Body of pancreas (tissue), 4 donors: ENCODE data around the gene DLEC1. TPM values are rescaled to one million over a fixed set of nuclear protein-coding genes. Genes with fewer than 3 reads are reported as not detected.

Experiments used
- ATAC-seq: fragments of 150-250 bp; one replicate; pipeline ENCODE4 v1.9.1; 2016
- DNase-seq, 4 donors: peaks; one replicate each; pipeline ENCODE4 v3.0.0-alpha.2; 2019
- H3K27ac ChIP-seq, 4 donors: fragments of 200-600 bp; sonication (generic); 1 replicate in 3 of 4; 2 replicates in 1 of 4; pipeline versions ENCODE4 v1.5.1 to v1.6.1; 2016 to 2019; ENCODE audit warnings: mild to moderate bottlenecking in 1 of 4, mixed read lengths in 1 of 4, moderate library complexity in 1 of 4
- H3K27me3 ChIP-seq, 2 donors: fragments of 200-600 bp; sonication (generic); one replicate each; pipeline ENCODE4 v1.6.0; 2016; ENCODE audit warnings: mild to moderate bottlenecking in 1 of 2
- H3K36me3 ChIP-seq, 2 donors: fragments of 200-600 bp; sonication (generic); replicated peaks in 1 of 2; 2 replicates each; pipeline ENCODE4 v1.5.1; 2016; ENCODE audit warnings: low read depth in 2 of 2; ENCODE audit not compliant: insufficient read depth in 1 of 2
- H3K4me1 ChIP-seq: fragments of 200-600 bp; sonication (generic); one replicate; pipeline ENCODE4 v1.6.0; 2016
- H3K4me3 ChIP-seq, 2 donors: fragments of 200-600 bp; sonication (generic); 1 replicate in 1 of 2; 2 replicates in 1 of 2; pipeline ENCODE4 v1.5.1; 2016 to 2019
- H3K9me3 ChIP-seq, 3 donors: fragments of 200-600 bp; sonication (generic); 1 replicate in 2 of 3; 2 replicates in 1 of 3; pipeline ENCODE4 v1.5.1; 2016
- CTCF ChIP-seq, 7 experiments: fragments of 450-650 bp in 4 of 7; fragments of 200-600 bp in 3 of 7; sonication (generic) in 3 of 7; IDR thresholded peaks; one replicate each; pipeline ENCODE4 v1.5.1; 2016 to 2019; ENCODE audit warnings: antibody characterized with exemption in 7 of 7
- POLR2A ChIP-seq, 3 donors: fragments of 450-650 bp; IDR thresholded peaks; one replicate each; pipeline ENCODE4 v1.6.1; 2016; ENCODE audit warnings: antibody characterized with exemption in 3 of 3, mild to moderate bottlenecking in 2 of 3
- WGBS, 2 donors: methylation state at CpG; one replicate each; pipeline ENCODE4 v1.1.5; 2017; 5-methylcytosine and 5-hydroxymethylcytosine counted together
- intact Hi-C: fragments of 100-400 bp; cut with DNase I; formaldehyde crosslinking; loops from one replicate; pipeline ENCODE4 v1.15.1; 2023
- small RNA-seq: library from RNA; depleted of rRNA; stranded (forward); fragments of <200 nt; gene quantifications from one replicate; pipeline ENCODE3, GENCODE V24; 2016
- total RNA-seq, 2 donors: library from RNA; depleted of rRNA; stranded (reverse); fragments of >200 nt; gene quantifications; one replicate each; pipeline ENCODE4 v1.1.0, GENCODE V29; 2016

The DLEC1 gene
- total RNA-seq, 2 donors from 2014 or later: 0.78 to 1.3 TPM

GRCh38 chr3:38169027-38169317, 130.0 kb downstream of the DLEC1 start:
- 67 to 85% methylated on average over 1 of the region's 1 CpG for WGBS, 2 donors
- no peak for ATAC-seq
- intact Hi-C loops: no loop called here

GRCh38 chr3:38170722-38171121, 131.7 kb downstream of the DLEC1 start:
- no peaks in the 10 kb centered on the region for H3K27me3 ChIP-seq
- TF ChIP-seq CTCF (IDR thresholded peaks at IDR 0.05) (no peak), POLR2A (IDR thresholded peaks at IDR 0.05) (no peak)
- no peak for DNase-seq
- peaks cover 28% of the 10 kb centered on the region for H3K4me1 ChIP-seq
- ATAC-seq: no peak
- no peak overlapping the region for H3K27ac ChIP-seq
- intact Hi-C loops: no loop called here
- no peak overlapping the region for H3K4me3 ChIP-seq
- 73 to 89% methylated on average over 4 of the region's 4 CpGs for WGBS, 2 donors
- H3K9me3 ChIP-seq: no peaks in the 10 kb centered on the region
- no peaks in the 10 kb centered on the region for H3K36me3 ChIP-seq

More at GRCh38 chr3:38169027-38169317, 130.0 kb downstream of the DLEC1 start:
- H3K9me3 ChIP-seq: no peaks in the 10 kb centered on the region
- H3K4me1 ChIP-seq: peaks cover 33% of the 10 kb centered on the region
- H3K27me3 ChIP-seq: no peaks in the 10 kb centered on the region
- no peak overlapping the region for H3K4me3 ChIP-seq
- no peak for DNase-seq
- no peak for TF ChIP-seq CTCF (IDR thresholded peaks at IDR 0.05)
- no peak for TF ChIP-seq POLR2A (IDR thresholded peaks at IDR 0.05)
- H3K27ac ChIP-seq: no peak overlapping the region
- no peaks in the 10 kb centered on the region for H3K36me3 ChIP-seq

GRCh38 chr3:38171622-38172021, 132.6 kb downstream of the DLEC1 start:
- Histone ChIP-seq H3K4me3 (no peak overlapping the region), H3K27ac (no peak overlapping the region), H3K4me1 (peaks cover 21% of the 10 kb centered on the region), H3K27me3 (no peaks in the 10 kb centered on the region), H3K9me3 (no peaks in the 10 kb centered on the region), H3K36me3 (no peaks in the 10 kb centered on the region)
- TF ChIP-seq CTCF (IDR thresholded peaks at IDR 0.05): no peak
- TF ChIP-seq POLR2A (IDR thresholded peaks at IDR 0.05): no peak
- WGBS, 2 donors: 75% methylated on average over 2 of the region's 2 CpGs
- no peak for DNase-seq
- ATAC-seq: no peak
- intact Hi-C loops: no loop called here

Small RNA genes within 50 kb of the gene (small RNA-seq; reads per million reads assigned to genes)
- gene RF00019: not detected

Other genes with a start within 250 kb of the DLEC1 start
- gene CTDSPL, start 177.3 kb upstream of the DLEC1 start, total RNA-seq: 10 to 100 TPM; 23.6 to 25.4 TPM
- 10 to 100 TPM in 1 of 2 donors, 1 to 10 TPM in 1; 3.6 to 10.4 TPM for gene VILL, start 48.4 kb upstream of the DLEC1 start, total RNA-seq
- 10 to 100 TPM in 1 of 2 donors, 1 to 10 TPM in 1; 7.9 to 12.2 TPM for gene PLCD1, start 9.6 kb upstream of the DLEC1 start, total RNA-seq
- 10 to 100 TPM; 91.8 to 92.6 TPM for gene ACAA1, start 97.9 kb downstream of the DLEC1 start, total RNA-seq
- gene MYD88, start 99.5 kb downstream of the DLEC1 start, total RNA-seq: 10 to 100 TPM; 11.9 to 33.3 TPM
- gene OXSR1, start 126.3 kb downstream of the DLEC1 start, total RNA-seq: 10 to 100 TPM; 16.1 to 23.7 TPM
- gene SLC22A13, start 226.6 kb downstream of the DLEC1 start, total RNA-seq: under 1 TPM in 1 of 2 donors, not detected in 1; 0.52 TPM
- not detected for gene SLC22A14, start 243.1 kb downstream of the DLEC1 start, total RNA-seq